GM13976 (cell line): ENCODE results near the gene MAD1L1.

Experiments
- DNase-seq: peaks from one replicate; pipeline ENCODE4 v3.0.0; 2012; ENCODE audit warnings: low spot score
- CTCF ChIP-seq: IDR thresholded peaks from 2 replicates; pipeline ENCODE4 v1.5.1; 2012; ENCODE audit warnings: borderline replicate concordance, mild to moderate bottlenecking; ENCODE audit not compliant: insufficient read depth; ENCODE audit errors: extremely low read depth, missing control alignments, control extremely low read depth
- in situ Hi-C: fragments of 300-500 bp; cut with MboI; formaldehyde crosslinking; loops from one replicate; pipeline ENCODE4 v1.12.0; 2022; ENCODE audit warnings: low sequenced_read_pairs, mixed read lengths, inconsistent platforms; ENCODE audit not compliant: unreplicated experiment

The MAD1L1 gene

DNA sequence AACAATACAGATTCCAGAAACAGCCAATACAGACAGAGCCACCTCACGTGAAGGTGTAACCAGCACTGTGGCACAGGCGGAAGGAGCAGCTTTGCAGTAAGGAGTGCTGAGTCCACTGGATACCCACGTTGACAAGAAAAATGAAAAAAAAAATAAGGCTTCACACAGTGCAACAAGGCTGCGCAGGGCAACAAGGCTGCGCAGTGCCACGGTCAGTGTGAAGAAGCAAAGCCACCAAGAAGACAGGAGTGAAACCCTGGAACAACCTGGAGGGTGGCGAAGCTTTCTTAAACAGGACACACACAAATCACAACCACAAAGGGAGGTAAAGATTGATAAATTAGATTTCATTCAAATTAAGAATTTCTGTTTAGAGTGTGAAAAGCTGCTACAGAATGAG is 204.0 kb downstream of the MAD1L1 start:
- no peak for TF ChIP-seq CTCF
- no peak for DNase-seq
- in situ Hi-C loops, result no loop called here

GRCh38 chr7:2025188-2025587 is 207.6 kb downstream of the MAD1L1 start:
- no peak for DNase-seq
- no peak for TF ChIP-seq CTCF
- in situ Hi-C loops, result no loop called here

- TF ChIP-seq CTCF, result no peak
- in situ Hi-C loops, result no loop called here
- DNase-seq, result no peak
These were observed 208.2 kb downstream of the MAD1L1 start for GRCh38 chr7:2024567-2024918.

DNA sequence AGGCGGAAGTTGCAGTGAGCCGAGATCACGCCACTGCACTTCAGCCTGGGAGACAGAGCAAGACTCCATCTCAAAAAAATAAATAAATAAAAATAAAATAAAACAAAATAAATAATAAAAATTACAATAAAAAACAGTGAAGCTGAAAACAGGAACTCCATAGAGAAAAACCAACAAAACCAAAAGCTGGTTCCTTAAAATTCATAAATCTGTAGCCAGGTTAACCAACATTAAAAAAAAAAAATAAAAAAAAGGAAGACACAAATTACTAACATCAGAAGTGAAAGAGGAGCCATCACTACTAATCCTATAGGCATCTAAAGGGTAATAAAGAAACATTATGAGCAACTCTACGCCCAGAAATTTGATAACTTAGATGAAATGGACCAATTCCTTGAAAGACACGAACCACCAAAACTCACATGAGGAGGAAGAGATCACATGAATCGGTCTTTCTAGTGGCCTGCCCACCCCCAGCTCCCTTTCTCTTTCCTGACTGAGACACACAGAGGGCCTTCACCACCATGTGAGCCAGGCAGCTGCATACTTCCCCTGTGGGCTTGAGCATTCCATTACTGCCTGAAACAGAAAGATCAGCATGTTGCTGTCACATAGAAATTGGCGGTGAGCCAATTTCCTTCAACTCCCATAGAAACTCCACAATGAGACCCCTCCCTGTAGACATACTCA is 208.7 kb downstream of the MAD1L1 start:
- TF ChIP-seq CTCF, result no peak
- no peak for DNase-seq
- in situ Hi-C loops, result no loop called here

GRCh38 chr7:2022737-2023250 is 210.0 kb downstream of the MAD1L1 start:
- TF ChIP-seq CTCF, result no peak
- DNase-seq, result no peak
- in situ Hi-C loops, result no loop called here

DNA sequence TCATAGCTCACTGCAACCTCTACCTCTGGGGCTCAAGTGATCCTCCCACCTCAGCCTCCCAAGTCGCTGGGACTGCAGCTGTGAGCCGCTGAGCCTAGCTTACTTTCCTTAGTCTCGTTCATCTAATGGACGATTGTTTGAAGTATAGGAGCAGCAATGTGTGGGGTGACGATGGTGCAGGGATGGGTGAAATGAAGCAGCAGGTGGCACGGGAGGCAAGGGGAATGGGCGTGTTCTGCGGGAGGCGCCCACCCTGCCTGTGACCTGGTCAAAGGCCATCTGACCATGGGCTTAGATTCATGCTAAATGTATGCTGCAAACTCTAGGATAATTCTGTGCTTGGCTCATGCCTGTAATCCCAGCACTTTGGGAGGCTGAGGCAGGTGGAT is 210.7 kb downstream of the MAD1L1 start:
- DNase-seq, result no peak
- in situ Hi-C loops, result no loop called here
- TF ChIP-seq CTCF, result no peak
